Measurements from ENCODE around the gene EML5. TPM values are rescaled to one million over a fixed set of nuclear protein-coding genes. Genes with fewer than 3 reads are reported as not detected.

Gene EML5
- total and polyA plus RNA-seq, 2 of the 13 experiments (the other 11 are each of a cell fraction or from before 2014, with no cell fraction given): 0.11 TPM; not detected in 1

- POLR2A ChIA-PET: no interaction called here
- CTCF ChIA-PET (ENCODE audit: low intra/inter-chr PET ratio, low total read pairs): no interaction called here
- TF ChIP-seq CAMTA2 (CRISPR knock-in tag; IDR thresholded peaks at IDR 0.05; ENCODE audit: borderline replicate concordance) (no peak), ZHX1 (CRISPR knock-in tag; IDR thresholded peaks at IDR 0.05; ENCODE audit: low read depth) (no peak), ZNF264 (CRISPR knock-in tag; IDR thresholded peaks at IDR 0.05) (no peak), ZNF441 (CRISPR knock-in tag; IDR thresholded peaks at IDR 0.05; ENCODE audit: borderline replicate concordance) (no peak), ZSCAN20 (CRISPR knock-in tag; IDR thresholded peaks at IDR 0.05; ENCODE audit: borderline replicate concordance) (no peak), CHD4 (IDR thresholded peaks at IDR 0.05; ENCODE audit: borderline replicate concordance, low read length) (no peak), FOXK2 (IDR thresholded peaks at IDR 0.05) (no peak), ZFP82 (CRISPR knock-in tag; IDR thresholded peaks at IDR 0.05; ENCODE audit: borderline replicate concordance) (no peak), JUNB (CRISPR knock-in tag; IDR thresholded peaks at IDR 0.05; ENCODE audit: borderline replicate concordance) (no peak), SMAD3 (CRISPR knock-in tag; IDR thresholded peaks at IDR 0.05) (no peak), TSC22D2 (CRISPR knock-in tag; IDR thresholded peaks at IDR 0.05; ENCODE audit: borderline replicate concordance) (no peak), ZBTB10 (CRISPR knock-in tag; IDR thresholded peaks at IDR 0.05; ENCODE audit: borderline replicate concordance) (no peak), CTCF (CRISPR knock-in tag; IDR thresholded peaks at IDR 0.05) (no peak), ZNF720 (CRISPR knock-in tag; IDR thresholded peaks at IDR 0.05) (no peak), SATB2 (CRISPR knock-in tag; IDR thresholded peaks at IDR 0.05) (no peak)
- TF ChIP-seq, protein P1, sequence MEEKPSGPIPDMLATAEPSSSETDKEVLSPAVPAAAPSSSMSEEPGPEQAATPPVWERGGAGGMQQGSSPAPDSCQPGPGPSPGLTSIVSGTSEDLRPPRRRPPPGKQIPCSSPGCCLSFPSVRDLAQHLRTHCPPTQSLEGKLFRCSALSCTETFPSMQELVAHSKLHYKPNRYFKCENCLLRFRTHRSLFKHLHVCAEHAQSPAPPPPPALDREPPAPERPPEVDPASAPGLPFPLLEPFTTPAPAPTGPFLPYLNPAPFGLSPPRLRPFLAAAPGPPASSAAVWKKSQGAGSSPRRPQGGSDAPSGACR (CRISPR knock-in tag; IDR thresholded peaks at IDR 0.05): no peak
- TF ChIP-seq, protein P2, sequence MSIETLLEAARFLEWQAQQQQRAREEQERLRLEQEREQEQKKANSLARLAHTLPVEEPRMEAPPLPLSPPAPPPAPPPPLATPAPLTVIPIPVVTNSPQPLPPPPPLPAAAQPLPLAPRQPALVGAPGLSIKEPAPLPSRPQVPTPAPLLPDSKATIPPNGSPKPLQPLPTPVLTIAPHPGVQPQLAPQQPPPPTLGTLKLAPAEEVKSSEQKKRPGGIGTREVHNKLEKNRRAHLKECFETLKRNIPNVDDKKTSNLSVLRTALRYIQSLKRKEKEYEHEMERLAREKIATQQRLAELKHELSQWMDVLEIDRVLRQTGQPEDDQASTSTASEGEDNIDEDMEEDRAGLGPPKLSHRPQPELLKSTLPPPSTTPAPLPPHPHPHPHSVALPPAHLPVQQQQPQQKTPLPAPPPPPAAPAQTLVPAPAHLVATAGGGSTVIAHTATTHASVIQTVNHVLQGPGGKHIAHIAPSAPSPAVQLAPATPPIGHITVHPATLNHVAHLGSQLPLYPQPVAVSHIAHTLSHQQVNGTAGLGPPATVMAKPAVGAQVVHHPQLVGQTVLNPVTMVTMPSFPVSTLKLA (IDR thresholded peaks at IDR 0.05): no peak
These were observed 38.9 kb downstream of the EML5 start for GRCh38 chr14:88753873-88754272.

More at GRCh38 chr14:88753873-88754272, 38.9 kb downstream of the EML5 start:
- FAIRE-seq (no peak), DNase-seq (ENCODE audit: low spot score) (no peak), ATAC-seq (no peak)
- H3K27ac ChIP-seq (ENCODE audit: extremely low read length, insufficient read depth, low read length): no peak overlapping the region
- no peaks in the 10 kb centered on the region for H3K36me3 ChIP-seq (replicated peaks in 1 of 2; ENCODE audit: control insufficient read depth in 1 of 2, insufficient read depth in 2 of 2, low read length in 2 of 2)
- no peak overlapping the region for H3K4me2 ChIP-seq (ENCODE audit: low read depth, low read length)
- no peaks in the 10 kb centered on the region for H3K9me3 ChIP-seq (ENCODE audit: low read length)
- H2AFZ ChIP-seq (ENCODE audit: low read length): no peak overlapping the region
- H3K9ac ChIP-seq (ENCODE audit: insufficient read depth, low read depth, low read length): no peak overlapping the region
- no peaks in the 10 kb centered on the region for H4K20me1 ChIP-seq (ENCODE audit: insufficient read depth, low read length)
- in situ Hi-C loops (cut with HindIII; ENCODE audit: extremely low pct_ligation_motif_present, low pct_unique_long_range_greater_than_20kb): no loop called here
- intact Hi-C loops (cut with micrococcal nuclease; ENCODE audit: unreplicated experiment): no loop called here
- H3K4me3 ChIP-seq (replicated peaks in 1 of 3; ENCODE audit: insufficient read depth in 1 of 3, low read depth in 2 of 3, low read length in 3 of 3): no peak overlapping the region
- no TSS peak for BruUV-seq (replicated peaks)
- H3K27me3 ChIP-seq (ENCODE audit: control insufficient read depth in 1 of 2, insufficient read depth in 2 of 2, low read length in 2 of 2): no peaks in the 10 kb centered on the region; a peak in 1 of 5 replicates
- no peaks in the 10 kb centered on the region for H3K4me1 ChIP-seq (ENCODE audit: insufficient read depth, low read length)
- no peaks in the 10 kb centered on the region for H3K79me2 ChIP-seq (ENCODE audit: insufficient read depth, low read length)
- 72% methylated on average over 1 of the region's 1 CpG for WGBS (ENCODE audit: low lambda C conversion rate)
